ENCODE measurements around the gene CADPS2. TPM values are rescaled to one million over a fixed set of nuclear protein-coding genes. Genes with fewer than 3 reads are reported as not detected.

The CADPS2 gene
- total RNA-seq, 4 donors from 2014 or later, result 27.3 to 154 (median 114) TPM

DNA sequence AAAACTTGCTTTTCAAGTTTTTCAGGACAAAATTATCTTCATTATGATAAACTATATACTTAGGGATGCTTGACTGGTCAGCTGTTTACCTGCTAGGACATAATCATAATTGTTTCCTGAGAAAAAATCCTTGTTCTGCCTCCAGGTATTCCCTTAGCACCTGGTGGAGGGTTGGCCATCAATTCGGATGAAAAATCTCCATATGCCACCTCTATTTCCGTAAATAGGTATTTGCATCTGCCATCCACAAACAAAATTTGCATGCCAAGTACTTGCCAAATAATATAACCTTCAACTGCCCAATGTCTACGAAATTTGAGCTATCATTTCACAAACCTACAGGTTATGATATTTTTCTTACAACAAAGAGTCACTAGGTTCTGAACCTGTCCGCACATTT is 313.6 kb downstream of the CADPS2 start:
- intact Hi-C loops (cut with DNase I), result no loop called here
- no peaks in the 10 kb centered on the region for H3K9me3 ChIP-seq
- DNase-seq (ENCODE audit: extremely low spot score), result no peak
- H3K36me3 ChIP-seq, result peaks cover 0 to 18% (median 0%) of the 10 kb centered on the region in 4 donors
- TF ChIP-seq EP300 (IDR thresholded peaks at IDR 0.05), result no peak
- no peak for TF ChIP-seq POLR2AphosphoS5 (IDR thresholded peaks at IDR 0.05)
- TF ChIP-seq, protein P1, sequence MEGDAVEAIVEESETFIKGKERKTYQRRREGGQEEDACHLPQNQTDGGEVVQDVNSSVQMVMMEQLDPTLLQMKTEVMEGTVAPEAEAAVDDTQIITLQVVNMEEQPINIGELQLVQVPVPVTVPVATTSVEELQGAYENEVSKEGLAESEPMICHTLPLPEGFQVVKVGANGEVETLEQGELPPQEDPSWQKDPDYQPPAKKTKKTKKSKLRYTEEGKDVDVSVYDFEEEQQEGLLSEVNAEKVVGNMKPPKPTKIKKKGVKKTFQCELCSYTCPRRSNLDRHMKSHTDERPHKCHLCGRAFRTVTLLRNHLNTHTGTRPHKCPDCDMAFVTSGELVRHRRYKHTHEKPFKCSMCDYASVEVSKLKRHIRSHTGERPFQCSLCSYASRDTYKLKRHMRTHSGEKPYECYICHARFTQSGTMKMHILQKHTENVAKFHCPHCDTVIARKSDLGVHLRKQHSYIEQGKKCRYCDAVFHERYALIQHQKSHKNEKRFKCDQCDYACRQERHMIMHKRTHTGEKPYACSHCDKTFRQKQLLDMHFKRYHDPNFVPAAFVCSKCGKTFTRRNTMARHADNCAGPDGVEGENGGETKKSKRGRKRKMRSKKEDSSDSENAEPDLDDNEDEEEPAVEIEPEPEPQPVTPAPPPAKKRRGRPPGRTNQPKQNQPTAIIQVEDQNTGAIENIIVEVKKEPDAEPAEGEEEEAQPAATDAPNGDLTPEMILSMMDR (IDR thresholded peaks at IDR 0.05), result no peak
- no peak for TF ChIP-seq POLR2A (IDR thresholded peaks at IDR 0.05; ENCODE audit: low read depth)
- WGBS, result 91% methylated on average over 4 of the region's 4 CpGs
- H3K4me1 ChIP-seq, result no peaks in the 10 kb centered on the region
- H3K27ac ChIP-seq (replicated peaks in 1 of 4), result no peak overlapping the region
- no peaks in the 10 kb centered on the region for H3K27me3 ChIP-seq
- no peak overlapping the region for H3K4me3 ChIP-seq

DNA sequence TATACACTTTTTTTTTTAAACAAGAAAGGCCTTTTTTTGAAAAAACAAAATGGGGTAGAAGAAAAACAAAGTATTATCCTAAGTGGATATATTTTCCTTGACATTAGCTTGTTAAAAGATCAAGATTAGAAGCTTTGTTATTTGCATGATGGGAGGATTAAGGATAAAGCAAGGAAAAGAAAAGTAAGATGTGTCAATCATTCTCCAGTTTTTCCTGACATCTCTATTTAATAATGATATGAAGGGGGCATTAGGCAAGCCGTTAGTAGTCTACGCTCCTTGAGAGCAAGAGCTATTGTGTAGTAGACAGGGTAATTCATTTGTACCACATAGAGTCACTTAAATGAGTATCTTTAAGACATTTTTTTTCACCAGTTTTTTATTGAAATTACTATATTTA is 324.9 kb downstream of the CADPS2 start:
- no peaks in the 10 kb centered on the region for H3K27me3 ChIP-seq
- intact Hi-C loops (cut with DNase I), result no loop called here
- no peak overlapping the region for H3K4me3 ChIP-seq
- H3K36me3 ChIP-seq, result no peaks in the 10 kb centered on the region
- TF ChIP-seq EP300 (IDR thresholded peaks at IDR 0.05), result no peak
- TF ChIP-seq POLR2AphosphoS5 (IDR thresholded peaks at IDR 0.05), result no peak
- TF ChIP-seq POLR2A (IDR thresholded peaks at IDR 0.05; ENCODE audit: low read depth), result no peak
- TF ChIP-seq, protein P1 (IDR thresholded peaks at IDR 0.05), result no peak
- H3K27ac ChIP-seq (replicated peaks in 1 of 4), result no peak overlapping the region
- 95% methylated on average over 2 of the region's 2 CpGs for WGBS
- peaks cover 0 to 14% (median 12%) of the 10 kb centered on the region in 4 donors for H3K4me1 ChIP-seq
- H3K9me3 ChIP-seq, result no peaks in the 10 kb centered on the region
- no peak for DNase-seq (ENCODE audit: extremely low spot score)

- Histone ChIP-seq H3K27me3 (no peaks in the 10 kb centered on the region), H3K9me3 (no peaks in the 10 kb centered on the region), H3K27ac (replicated peaks in 1 of 4) (no peak overlapping the region), H3K4me3 (no peak overlapping the region), H3K4me1 (peaks cover 0 to 30% (median 22%) of the 10 kb centered on the region in 4 donors), H3K36me3 (no peaks in the 10 kb centered on the region)
- intact Hi-C loops (cut with DNase I), result no loop called here
- DNase-seq (ENCODE audit: extremely low spot score), result no peak
- WGBS, result 62% methylated on average over 7 of the region's 7 CpGs
- TF ChIP-seq EP300 (IDR thresholded peaks at IDR 0.05) (no peak), POLR2A (IDR thresholded peaks at IDR 0.05; ENCODE audit: low read depth) (no peak), POLR2AphosphoS5 (IDR thresholded peaks at IDR 0.05) (no peak)
- TF ChIP-seq, protein P1 (IDR thresholded peaks at IDR 0.05), result no peak
Observed at GRCh38 chr7:122556873-122557542, 329.3 kb downstream of the CADPS2 start.

DNA sequence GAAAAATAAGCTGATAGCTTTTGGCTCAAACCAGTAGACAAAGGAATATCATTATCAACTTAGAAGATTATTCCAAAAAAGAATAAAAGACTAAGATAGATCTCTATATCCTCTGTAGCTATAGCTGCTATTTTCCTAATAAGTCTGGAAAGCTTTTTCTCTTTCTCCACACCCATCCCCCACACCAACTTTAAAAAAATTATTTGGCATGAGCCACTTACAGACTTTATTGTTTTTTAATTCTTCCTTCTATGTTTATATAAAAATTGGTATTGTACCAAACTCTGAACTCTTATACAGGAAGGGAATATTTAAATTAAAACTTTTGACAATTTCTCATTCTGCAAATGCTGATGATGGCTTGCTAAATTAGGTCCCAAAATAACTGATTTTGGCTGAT is 330.0 kb downstream of the CADPS2 start:
- TF ChIP-seq POLR2AphosphoS5 (IDR thresholded peaks at IDR 0.05) (no peak), POLR2A (IDR thresholded peaks at IDR 0.05; ENCODE audit: low read depth) (no peak), EP300 (IDR thresholded peaks at IDR 0.05) (no peak)
- TF ChIP-seq, protein P1 (IDR thresholded peaks at IDR 0.05), result no peak
- Histone ChIP-seq H3K27ac (replicated peaks in 1 of 4) (no peak overlapping the region), H3K27me3 (no peaks in the 10 kb centered on the region), H3K4me3 (no peak overlapping the region), H3K4me1 (peaks cover 0 to 30% (median 22%) of the 10 kb centered on the region in 4 donors), H3K36me3 (no peaks in the 10 kb centered on the region), H3K9me3 (no peaks in the 10 kb centered on the region)
- DNase-seq (ENCODE audit: extremely low spot score), result no peak
- intact Hi-C loops (cut with DNase I), result no loop called here

GRCh38 chr7:122553761-122554160 is 332.5 kb downstream of the CADPS2 start:
- Histone ChIP-seq H3K4me1 (peaks cover 0 to 43% (median 28%) of the 10 kb centered on the region in 4 donors), H3K27ac (replicated peaks in 1 of 4) (no peak overlapping the region), H3K36me3 (no peaks in the 10 kb centered on the region), H3K27me3 (no peaks in the 10 kb centered on the region), H3K4me3 (no peak overlapping the region), H3K9me3 (no peaks in the 10 kb centered on the region)
- intact Hi-C loops (cut with DNase I), result no loop called here
- DNase-seq (ENCODE audit: extremely low spot score), result no peak
- TF ChIP-seq, protein P1 (IDR thresholded peaks at IDR 0.05), result no peak
- TF ChIP-seq POLR2AphosphoS5 (IDR thresholded peaks at IDR 0.05) (no peak), EP300 (IDR thresholded peaks at IDR 0.05) (no peak), POLR2A (IDR thresholded peaks at IDR 0.05; ENCODE audit: low read depth) (no peak)
- 71% methylated on average over 1 of the region's 1 CpG for WGBS
